ENCODE data around the gene TXNDC11. TPM values are rescaled to one million over a fixed set of nuclear protein-coding genes. Genes with fewer than 3 reads are reported as not detected.

The TXNDC11 gene
- polyA plus RNA-seq, 3 donors from 2014 or later = 35.6 to 57.2 (median 46.9) TPM

DNA sequence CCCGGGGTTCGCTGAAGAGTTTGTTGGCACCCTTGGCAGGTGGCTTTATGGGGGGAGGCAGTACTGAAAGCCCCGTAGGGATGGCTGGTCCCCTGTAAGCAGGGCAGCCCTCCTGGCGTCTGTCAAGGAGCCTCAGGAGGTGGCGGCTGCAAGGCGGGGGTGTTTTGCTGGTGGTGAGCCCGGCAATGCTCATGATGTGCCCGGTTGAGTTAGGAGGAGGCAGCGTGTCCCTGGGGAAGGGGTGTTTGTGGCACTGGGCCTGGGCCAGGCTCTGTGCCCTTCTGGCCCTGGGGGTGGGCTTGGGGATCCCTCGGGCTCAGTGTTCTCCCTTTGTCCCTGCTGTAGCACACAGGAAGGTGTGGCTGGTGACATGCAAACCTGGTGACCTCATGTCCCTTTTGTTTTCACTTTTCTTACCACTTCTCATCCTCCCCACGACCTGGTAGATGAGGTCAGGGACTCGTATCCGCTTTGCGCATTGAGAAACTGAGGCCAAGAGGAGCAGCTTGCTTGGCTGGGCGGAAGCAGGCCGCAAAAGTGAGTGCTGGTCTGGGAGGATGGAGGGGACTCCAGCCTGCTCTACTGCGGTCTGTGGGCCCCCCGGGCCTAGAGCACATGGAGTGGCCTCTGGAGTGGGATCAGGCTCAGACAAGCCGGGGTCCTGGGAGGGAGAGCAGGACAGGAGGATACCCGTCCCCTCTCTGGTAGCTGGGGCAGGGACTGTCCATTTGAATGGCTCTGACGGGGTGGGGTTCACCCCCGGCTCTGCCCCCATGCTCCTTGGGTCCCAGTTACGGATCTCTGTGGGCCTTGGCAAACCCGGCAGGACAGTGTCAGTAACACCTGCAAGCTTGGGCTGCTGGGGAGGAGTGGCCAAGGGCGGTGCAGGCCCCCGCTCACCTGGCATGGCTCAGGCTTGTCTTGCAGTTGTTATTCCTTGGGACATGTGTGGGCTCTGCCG is 72.2 kb downstream of the TXNDC11 start:
- no peak for DNase-seq
- Mint-ChIP-seq H3K36me3 (no peaks in the 10 kb centered on the region), H3K4me3 (peak overlapping the region; percentile 33 to 81 (median 69)), H3K27me3 (ENCODE audit: low read depth in 3 of 3) (peaks cover 5 to 8% (median 6%) of the 10 kb centered on the region in 3 donors), H3K4me1 (peaks cover 5 to 31% of the 10 kb centered on the region in 2 donors), H3K27ac (peak overlapping the region in 1 of 6 donors; percentile 34), H3K9me3 (no peaks in the 10 kb centered on the region)

DNA sequence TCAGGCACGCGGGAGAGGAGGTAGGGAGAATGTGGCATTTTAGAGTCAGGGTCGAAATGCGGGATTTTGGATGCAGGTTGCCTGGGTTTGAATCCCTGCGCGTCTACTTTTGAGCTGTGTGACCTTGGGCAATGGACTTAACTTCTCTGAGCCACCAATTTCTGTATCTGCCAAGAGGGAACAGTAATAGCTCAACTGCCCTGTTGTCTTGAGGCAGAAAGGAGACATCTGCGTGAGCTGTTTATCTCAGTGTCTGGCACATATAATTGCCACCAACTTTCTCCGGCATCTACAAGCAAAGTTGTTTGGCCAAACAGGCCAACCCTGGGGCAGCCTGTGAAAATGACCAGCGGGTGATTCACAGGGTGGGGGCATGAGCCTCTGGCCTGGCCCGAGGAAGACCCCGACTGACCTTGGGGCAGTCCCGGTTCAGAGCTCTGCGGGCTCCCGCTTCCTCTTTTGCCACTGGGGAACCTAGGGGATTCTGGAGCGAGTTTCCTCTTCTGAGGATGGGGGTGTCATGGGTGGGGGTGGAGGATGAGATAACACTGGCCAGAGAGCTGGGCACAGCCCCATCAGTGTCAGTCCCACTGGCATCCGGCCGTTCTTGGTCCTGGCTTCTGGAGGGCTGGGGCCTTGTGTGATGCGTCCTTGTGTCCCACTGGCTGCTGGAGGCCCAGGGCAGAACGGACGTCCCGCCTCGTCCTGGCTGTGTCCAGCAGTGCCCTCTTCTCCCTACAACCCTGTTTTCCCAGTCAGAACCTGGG is 73.1 kb downstream of the TXNDC11 start:
- Mint-ChIP-seq H3K9me3 (no peaks in the 10 kb centered on the region), H3K27ac (peak overlapping the region in 1 of 6 donors; percentile 78), H3K4me3 (peak overlapping the region; percentile 67 to 88 (median 79)), H3K36me3 (no peaks in the 10 kb centered on the region), H3K27me3 (ENCODE audit: low read depth in 3 of 3) (peaks cover 2 to 8% (median 6%) of the 10 kb centered on the region in 3 donors), H3K4me1 (peaks cover 5 to 38% of the 10 kb centered on the region in 2 donors)
- no peak for DNase-seq

DNA sequence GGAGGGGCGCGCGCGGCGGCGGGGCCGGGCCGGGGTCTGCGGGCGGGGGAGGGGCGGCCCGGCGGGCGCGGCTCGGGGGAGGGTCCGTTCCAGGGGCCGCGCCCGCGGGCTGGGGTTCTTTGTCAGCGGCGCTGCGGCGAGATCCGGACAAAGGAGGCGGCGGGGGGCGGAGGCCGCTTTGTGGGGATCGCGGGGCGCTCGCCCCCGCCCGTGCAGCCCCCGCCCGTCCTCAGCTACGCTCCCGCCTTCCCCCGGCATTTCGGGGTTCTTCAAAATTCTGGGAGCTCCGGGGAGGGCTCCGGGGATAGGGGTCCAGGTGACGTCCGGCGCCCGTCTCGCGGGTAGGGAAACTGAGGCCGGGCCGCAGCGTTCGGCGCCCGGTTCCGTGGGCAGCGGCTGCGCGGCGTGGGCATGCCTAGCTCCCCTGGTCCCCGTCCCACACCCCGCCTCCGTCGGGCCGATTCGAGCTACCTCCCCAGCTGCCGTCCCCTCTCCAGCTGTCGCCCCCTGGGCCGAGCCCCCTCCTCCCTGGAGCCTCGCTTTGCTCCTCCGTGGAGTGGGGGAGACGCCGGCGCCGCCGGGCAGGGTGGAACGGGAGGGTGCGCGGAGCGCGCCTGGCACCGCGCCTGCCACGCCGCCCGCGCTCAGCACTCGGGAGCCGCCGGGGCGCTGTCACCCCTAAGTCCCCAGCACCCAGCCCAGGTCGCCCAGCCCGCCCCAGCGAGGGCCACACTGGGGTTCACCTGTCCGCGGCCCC is 73.9 kb downstream of the TXNDC11 start:
- Mint-ChIP-seq H3K4me1 (peaks cover 5 to 38% of the 10 kb centered on the region in 2 donors), H3K4me3 (peak overlapping the region in 4 of 5 donors; percentile 36 to 88 (median 80)), H3K27me3 (ENCODE audit: low read depth in 3 of 3) (peaks cover 4 to 8% (median 6%) of the 10 kb centered on the region in 3 donors), H3K9me3 (no peaks in the 10 kb centered on the region), H3K36me3 (no peaks in the 10 kb centered on the region), H3K27ac (no peak overlapping the region)
- no peak for DNase-seq

DNA sequence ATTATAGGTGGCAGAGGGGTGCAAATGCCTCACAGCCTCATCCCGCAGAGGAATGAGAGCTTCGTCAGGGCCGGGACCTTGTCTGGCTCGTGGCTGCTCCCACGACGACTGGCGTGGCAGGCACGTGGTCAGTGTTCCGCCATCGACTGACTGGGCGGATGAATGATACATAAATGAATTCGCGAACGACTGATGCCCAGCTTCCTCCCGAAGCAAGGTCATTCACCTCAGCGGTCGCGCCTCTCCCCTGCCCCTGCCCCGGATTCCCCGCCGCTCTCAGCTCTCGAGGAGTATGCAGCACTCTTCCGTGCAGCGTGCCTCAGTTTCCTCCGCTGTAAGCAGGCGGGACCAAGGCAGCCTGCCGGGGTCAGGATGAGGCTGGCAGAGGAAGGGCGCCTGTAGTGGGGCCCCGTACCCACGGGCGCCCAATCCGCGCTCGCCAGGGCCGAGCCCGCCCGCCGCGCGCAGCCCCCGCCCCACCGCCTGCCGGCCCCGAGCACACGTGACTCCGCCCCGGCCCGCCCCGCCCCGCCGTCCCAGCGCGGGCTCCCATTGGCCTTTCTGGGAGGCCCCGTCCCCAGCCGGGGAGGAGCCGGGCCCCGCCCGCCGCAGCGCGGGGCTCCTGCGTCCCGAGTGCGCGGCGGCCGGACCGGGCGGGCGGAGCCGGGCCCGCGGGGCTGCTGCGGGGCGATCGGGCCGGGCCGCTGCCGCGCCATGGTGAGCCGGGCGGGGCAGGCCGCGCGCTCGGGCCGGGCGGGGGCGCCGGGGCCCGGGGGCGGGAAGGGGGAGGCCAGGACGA is 74.6 kb downstream of the TXNDC11 start, which contains the start of gene SNN:
SNN (plus strand) TSS at position 632 of the 799 bp plus-strand sequence. CDS start 7,605 bp downstream, outside the sequence.
- no peaks in the 10 kb centered on the region for H3K9me3 Mint-ChIP-seq
- H3K36me3 Mint-ChIP-seq = no peaks in the 10 kb centered on the region
- H3K27ac Mint-ChIP-seq = no peak within 1 kb of the TSS
- H3K4me3 Mint-ChIP-seq = peak within 1 kb of the TSS; percentile 56 to 88 (median 79)
- DNase-seq = peak; percentile 81 to 83 (median 83)
- H3K27me3 Mint-ChIP-seq (ENCODE audit: low read depth in 3 of 3) = peaks cover 4 to 8% (median 6%) of the 10 kb centered on the region in 3 donors
- H3K4me1 Mint-ChIP-seq = peaks cover 5 to 37% of the 10 kb centered on the region in 2 donors

DNA sequence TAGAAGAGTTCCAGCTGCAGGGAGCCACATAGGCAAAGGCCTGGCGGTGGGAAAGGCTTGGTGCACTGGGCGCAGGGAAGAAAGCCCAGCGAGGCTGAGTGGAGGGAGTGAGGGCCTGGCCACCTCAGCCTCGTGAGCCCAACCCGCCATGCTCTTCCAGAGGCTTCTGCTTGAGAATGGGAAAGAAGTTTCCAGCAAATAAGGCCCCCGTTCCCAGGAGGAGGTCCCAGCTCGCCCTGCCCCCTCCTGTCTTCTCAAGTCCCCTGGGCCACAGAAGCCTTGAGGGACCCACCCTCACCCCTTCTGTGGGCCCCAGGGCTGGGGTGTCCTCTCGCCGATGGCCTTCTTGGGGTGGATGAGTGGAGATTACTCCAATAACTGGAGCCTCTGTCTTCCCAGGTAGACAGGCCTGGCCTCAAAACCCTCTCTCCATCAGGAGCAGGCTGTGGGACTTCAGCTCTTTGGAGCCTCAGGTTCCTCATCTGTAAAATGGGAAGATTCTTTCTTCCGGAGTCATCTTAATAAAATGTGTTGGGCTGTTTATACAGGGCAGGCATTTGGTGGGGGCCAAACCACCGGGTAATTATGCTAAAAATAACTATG is 75.3 kb downstream of the TXNDC11 start:
- H3K4me3 Mint-ChIP-seq = peak overlapping the region; percentile 64 to 76 (median 68)
- peak overlapping the region in 1 of 6 donors; percentile 75 for H3K27ac Mint-ChIP-seq
- no peaks in the 10 kb centered on the region for H3K9me3 Mint-ChIP-seq
- no peak for DNase-seq
- peaks cover 6 to 9% (median 8%) of the 10 kb centered on the region in 3 donors for H3K27me3 Mint-ChIP-seq (ENCODE audit: low read depth in 3 of 3)
- peaks cover 5 to 30% of the 10 kb centered on the region in 2 donors for H3K4me1 Mint-ChIP-seq
- no peaks in the 10 kb centered on the region for H3K36me3 Mint-ChIP-seq

DNA sequence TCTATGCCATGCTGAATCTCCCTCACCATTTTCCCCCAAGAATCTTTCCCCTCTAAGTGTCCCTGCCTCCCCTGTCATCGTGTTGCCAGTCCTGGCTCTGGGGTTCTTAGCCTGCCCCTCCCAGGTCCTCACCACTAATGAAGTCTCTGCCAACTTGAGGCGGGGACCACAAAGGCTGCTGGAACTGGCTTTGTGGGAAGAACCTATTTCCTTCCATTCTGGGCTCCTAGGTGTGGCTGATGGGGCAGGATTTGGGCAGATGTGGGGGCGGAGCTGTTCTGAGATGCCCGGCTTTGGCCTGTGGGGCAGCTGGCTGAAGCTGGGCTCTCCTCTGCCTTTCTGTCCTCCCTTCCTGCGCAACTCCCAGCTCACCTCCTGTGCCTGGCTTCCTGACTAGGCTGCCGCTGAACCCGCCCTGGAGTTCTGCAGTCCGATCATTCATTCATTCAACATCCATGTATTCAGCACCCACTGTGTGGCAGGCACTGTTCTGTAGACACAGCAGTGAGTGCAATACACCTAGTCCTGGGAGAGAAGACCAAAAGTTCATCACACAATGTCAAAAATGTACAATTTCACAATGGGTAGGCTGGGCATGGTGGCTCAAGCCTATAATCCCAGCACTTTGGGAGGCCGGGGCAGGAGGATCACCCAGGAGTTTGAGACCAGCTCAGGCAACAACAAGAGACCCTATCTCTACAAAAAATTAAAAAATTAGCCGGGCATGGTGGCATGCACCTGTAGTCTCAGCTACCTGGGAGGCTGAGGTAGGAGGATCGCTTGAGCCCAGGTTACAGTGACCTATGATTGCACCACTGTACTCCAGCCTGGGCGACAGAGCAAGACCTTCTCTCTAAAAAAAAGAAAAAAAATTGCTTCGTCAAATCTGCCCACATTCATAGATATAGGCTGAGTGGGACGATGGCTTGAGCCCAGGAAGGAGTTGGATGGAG is 76.3 kb downstream of the TXNDC11 start:
- no peaks in the 10 kb centered on the region for H3K36me3 Mint-ChIP-seq
- DNase-seq = no peak
- peaks cover 5 to 25% of the 10 kb centered on the region in 2 donors for H3K4me1 Mint-ChIP-seq
- H3K27ac Mint-ChIP-seq = peak overlapping the region in 3 of 6 donors; percentile 10 to 75 (median 35)
- peaks cover 5 to 6% (median 6%) of the 10 kb centered on the region in 3 donors for H3K27me3 Mint-ChIP-seq (ENCODE audit: low read depth in 3 of 3)
- H3K4me3 Mint-ChIP-seq = peak overlapping the region; percentile 64 to 76 (median 66)
- no peaks in the 10 kb centered on the region for H3K9me3 Mint-ChIP-seq

DNA sequence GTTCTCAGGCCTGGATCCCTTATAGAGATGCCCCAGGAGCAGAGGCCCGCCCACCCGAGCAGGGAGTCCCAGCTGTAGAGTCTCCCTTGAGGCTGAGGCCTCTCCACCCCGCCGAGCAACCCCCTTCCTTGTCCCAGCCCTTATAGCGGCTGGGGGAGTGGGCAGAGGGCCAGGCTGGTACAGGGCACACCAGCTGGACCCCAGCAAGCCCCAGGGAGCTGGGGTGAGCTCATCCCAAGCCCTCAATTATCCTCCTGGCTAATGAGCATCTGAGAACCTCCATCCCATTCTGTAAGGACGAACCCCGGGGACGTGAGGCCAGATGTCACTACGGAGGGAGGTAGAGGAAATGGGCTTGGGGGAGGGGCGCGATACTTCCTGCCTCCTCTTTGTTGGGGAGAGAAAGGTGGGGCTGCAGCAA is 77.6 kb downstream of the TXNDC11 start:
- no peaks in the 10 kb centered on the region for H3K36me3 Mint-ChIP-seq
- H3K9me3 Mint-ChIP-seq = no peaks in the 10 kb centered on the region
- peaks cover 4 to 5% (median 4%) of the 10 kb centered on the region in 3 donors for H3K27me3 Mint-ChIP-seq (ENCODE audit: low read depth in 3 of 3)
- H3K27ac Mint-ChIP-seq = no peak overlapping the region
- H3K4me3 Mint-ChIP-seq = no peak overlapping the region
- DNase-seq = no peak
- H3K4me1 Mint-ChIP-seq = peaks cover 5 to 20% of the 10 kb centered on the region in 2 donors

DNA sequence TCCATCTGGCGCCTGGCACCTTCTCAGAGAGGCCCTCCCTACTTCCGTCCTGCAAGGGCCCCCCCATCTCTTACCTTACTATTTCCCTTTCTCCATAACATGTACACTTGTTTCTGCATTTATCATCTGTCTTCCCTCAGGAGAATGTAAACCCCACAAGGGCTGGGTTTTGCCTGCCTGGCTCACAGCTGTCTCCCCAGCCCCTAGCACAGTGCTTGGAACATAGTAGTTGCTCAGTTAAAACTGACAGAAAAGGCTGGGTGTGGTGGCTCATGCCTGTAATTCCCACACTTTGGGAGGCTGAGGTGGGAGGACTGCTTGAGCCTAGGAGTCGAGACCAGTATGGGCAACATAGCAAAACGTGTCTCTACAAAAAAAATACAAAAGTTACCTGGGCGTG is 80.1 kb downstream of the TXNDC11 start:
- DNase-seq = no peak
- Mint-ChIP-seq H3K4me1 (peaks cover 0 to 10% of the 10 kb centered on the region in 2 donors), H3K27me3 (ENCODE audit: low read depth in 3 of 3) (peaks cover 2 to 5% (median 4%) of the 10 kb centered on the region in 3 donors), H3K36me3 (no peaks in the 10 kb centered on the region), H3K4me3 (no peak overlapping the region), H3K9me3 (no peaks in the 10 kb centered on the region), H3K27ac (no peak overlapping the region)

DNA sequence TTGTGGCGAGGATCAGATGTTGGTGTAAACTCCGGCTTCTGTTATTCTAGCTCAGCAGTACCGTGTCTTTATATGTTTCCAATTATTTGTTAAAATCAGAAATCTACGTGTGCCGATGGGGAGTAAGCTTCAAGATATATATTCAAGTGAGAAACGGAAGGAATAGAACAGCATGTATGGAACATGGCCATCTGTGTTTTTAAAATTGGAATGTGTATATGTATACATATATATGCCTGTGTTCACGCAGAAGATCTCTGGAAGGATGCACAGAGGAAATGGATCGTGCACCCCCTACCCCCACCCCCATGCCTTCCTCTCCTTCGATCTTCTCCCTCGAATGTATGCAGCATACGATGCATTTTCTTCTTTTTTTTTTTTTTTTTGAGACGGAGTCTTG is 82.1 kb downstream of the TXNDC11 start:
- Mint-ChIP-seq H3K9me3 (no peaks in the 10 kb centered on the region), H3K27ac (no peak overlapping the region), H3K4me3 (no peak overlapping the region), H3K4me1 (peaks cover 0 to 7% of the 10 kb centered on the region in 2 donors), H3K27me3 (ENCODE audit: low read depth in 3 of 3) (peaks cover 3 to 9% (median 5%) of the 10 kb centered on the region in 3 donors), H3K36me3 (no peaks in the 10 kb centered on the region)
- no peak for DNase-seq

DNA sequence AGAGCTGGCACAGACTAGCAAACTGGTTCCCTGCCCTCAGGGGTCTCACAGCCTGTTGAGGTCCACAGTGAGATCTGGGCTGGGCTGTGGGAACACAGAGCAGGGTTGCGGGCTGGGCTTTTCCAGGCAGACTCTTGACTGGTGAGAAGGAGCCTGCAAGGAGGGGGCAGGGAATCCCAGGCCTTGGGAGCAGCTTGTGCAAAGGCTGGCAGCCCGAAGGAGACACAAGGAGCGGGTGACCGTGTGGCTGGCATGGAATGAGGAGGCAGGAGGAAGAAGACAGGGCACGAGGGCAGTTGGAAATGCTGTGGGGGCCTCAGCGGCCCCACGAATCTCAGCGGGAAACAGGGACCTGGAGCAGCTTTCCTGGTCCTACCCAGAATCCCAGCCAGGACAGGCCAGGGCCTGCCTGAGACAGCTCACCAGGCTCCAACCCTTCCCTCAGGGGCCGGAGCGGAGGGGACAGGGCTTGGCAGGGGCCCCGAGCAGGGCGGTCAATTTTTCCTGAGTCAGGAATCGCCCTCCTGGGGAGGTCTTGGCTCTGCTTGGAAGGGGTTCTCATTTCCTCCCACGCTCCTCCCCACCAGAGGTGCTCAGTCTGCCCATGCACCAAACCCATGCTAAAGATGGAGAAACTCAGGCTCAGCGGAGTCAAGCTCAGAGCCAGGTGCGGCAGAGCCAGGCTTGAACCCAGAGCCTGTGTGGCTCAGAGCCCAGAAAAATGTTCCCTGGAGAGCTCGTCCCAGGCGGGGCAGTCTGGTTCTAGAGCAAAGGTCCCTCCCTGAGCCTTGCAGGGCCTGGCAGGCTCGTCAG is 83.6 kb downstream of the TXNDC11 start:
- H3K4me3 Mint-ChIP-seq = no peak overlapping the region
- H3K27ac Mint-ChIP-seq = no peak overlapping the region
- peaks cover 4 to 8% (median 7%) of the 10 kb centered on the region in 3 donors for H3K27me3 Mint-ChIP-seq (ENCODE audit: low read depth in 3 of 3)
- no peaks in the 10 kb centered on the region for H3K36me3 Mint-ChIP-seq
- no peaks in the 10 kb centered on the region for H3K9me3 Mint-ChIP-seq
- DNase-seq = no peak
- H3K4me1 Mint-ChIP-seq = peaks cover 8 to 9% of the 10 kb centered on the region in 2 donors

DNA sequence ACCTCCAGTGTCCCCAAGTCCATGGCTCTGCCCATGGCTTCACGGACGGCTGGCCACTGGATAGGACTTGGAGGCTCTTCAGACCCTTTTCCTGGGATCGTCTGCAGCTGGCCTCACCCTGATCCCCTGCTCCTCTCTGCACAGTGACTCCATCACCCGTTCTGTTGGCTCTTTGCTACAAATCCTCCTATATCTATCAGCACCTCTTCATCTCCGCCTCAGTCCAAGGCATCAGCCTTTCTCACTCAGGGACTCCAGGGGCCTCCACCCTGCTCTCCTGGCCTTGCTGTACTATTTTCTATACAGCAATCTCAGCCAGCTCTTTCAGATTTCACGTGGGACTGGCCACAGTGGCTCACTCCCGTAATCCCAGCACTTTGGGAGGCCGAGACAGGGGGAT is 85.1 kb downstream of the TXNDC11 start:
- H3K27me3 Mint-ChIP-seq (ENCODE audit: low read depth in 3 of 3) = peaks cover 5 to 7% (median 5%) of the 10 kb centered on the region in 3 donors
- H3K4me1 Mint-ChIP-seq = peaks cover 8 to 12% of the 10 kb centered on the region in 2 donors
- no peaks in the 10 kb centered on the region for H3K36me3 Mint-ChIP-seq
- no peaks in the 10 kb centered on the region for H3K9me3 Mint-ChIP-seq
- H3K4me3 Mint-ChIP-seq = no peak overlapping the region
- no peak for DNase-seq
- peak overlapping the region in 1 of 6 donors; percentile 5 for H3K27ac Mint-ChIP-seq

All from immature natural killer cell (primary cell).